Measurements from ENCODE around the gene ACKR3.

- TF ChIP-seq POLR2A (IDR thresholded peaks at IDR 0.05; ENCODE audit: low read depth, low read length): no peak
- no peak for TF ChIP-seq CTCF (conservative IDR thresholded peaks at IDR 0.05; ENCODE audit: low read depth, low read length)
- no peak for TF ChIP-seq RCOR1 (IDR thresholded peaks at IDR 0.05; ENCODE audit: insufficient replicate concordance, low read length)
- no peak for TF ChIP-seq FOS (IDR thresholded peaks at IDR 0.05; ENCODE audit: low read depth, low read length)
- TF ChIP-seq ELK1 (IDR thresholded peaks at IDR 0.05; ENCODE audit: borderline replicate concordance, low read depth, low read length): no peak
- no peak for TF ChIP-seq RAD21 (IDR thresholded peaks at IDR 0.05; ENCODE audit: low read length)
- TF ChIP-seq RFX5 (IDR thresholded peaks at IDR 0.05; ENCODE audit: low read depth, low read length): no peak
- no peak for TF ChIP-seq MXI1 (IDR thresholded peaks at IDR 0.05; ENCODE audit: borderline replicate concordance, low read depth, low read length)
- TF ChIP-seq MAFK (IDR thresholded peaks at IDR 0.05; ENCODE audit: low read depth, low read length): peak; percentile 49
- TF ChIP-seq USF2 (IDR thresholded peaks at IDR 0.05; ENCODE audit: low read depth, low read length): no peak
- no peak for TF ChIP-seq MAZ (IDR thresholded peaks at IDR 0.05; ENCODE audit: borderline replicate concordance, low read depth, low read length)
- peak; percentile 82 for TF ChIP-seq NFE2L2 (IDR thresholded peaks at IDR 0.05; ENCODE audit: low read depth, low read length)
- TF ChIP-seq CEBPB (IDR thresholded peaks at IDR 0.05; ENCODE audit: low read depth, low read length): no peak
- TF ChIP-seq CHD1 (IDR thresholded peaks at IDR 0.05; ENCODE audit: low read depth, low read length): no peak
Observed at GRCh38 chr2:236579746-236580315, 10.2 kb downstream of the ACKR3 start.
